ENCODE results near the gene BMP5. TPM values are rescaled to one million over a fixed set of nuclear protein-coding genes. Genes with fewer than 3 reads are reported as not detected.

BMP5 gene
- total and polyA plus RNA-seq, 2 donors (not counting 1 experiment from before 2014, with no cell fraction given): 1.5 TPM; not detected in 1

DNA sequence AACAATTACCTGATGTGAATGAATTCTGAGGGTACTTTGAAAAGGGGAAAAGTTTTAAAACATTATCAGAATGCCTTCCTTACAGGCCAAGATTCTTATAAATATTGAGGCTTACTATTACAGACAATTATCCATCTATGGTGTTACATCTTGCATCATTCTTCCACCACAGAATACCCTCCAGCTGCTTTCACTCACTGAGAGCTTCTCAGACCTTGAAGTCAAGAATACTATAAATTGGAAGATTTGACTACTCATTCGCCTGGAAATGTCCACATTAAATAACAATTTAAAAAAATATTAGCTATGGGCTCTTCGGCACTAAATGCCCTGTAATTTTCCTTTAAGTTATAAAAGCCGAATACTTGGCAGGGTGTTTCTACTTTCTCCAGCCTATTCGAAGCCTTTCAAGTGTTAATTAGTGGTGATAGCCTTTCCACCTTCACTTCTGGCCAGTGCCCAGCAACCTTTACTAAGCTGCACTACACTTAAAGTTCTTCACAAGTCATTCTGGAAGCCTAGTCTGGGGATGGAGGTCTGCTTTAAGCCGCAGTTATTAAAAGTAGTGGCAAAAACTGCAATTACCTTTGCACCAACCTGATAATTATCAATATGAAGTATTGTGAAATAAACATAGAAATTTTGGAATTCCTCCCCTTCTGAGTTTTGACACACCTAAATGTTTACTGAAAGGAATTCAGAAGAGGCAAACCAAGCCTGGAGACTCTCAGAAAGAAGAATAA is 100.9 kb downstream of the BMP5 start:
- H4K20me1 ChIP-seq (ENCODE audit: control insufficient read depth, extremely low read depth, insufficient read depth, low read length): no peaks in the 10 kb centered on the region
- DNase-seq (ENCODE audit: low read depth in 2 of 2): peak in 1 of 2 donors; percentile 65
- no peak overlapping the region for H3K4me3 ChIP-seq (replicated peaks in 1 of 4; ENCODE audit: control extremely low read depth in 1 of 4, insufficient read depth in 1 of 4, low read depth in 3 of 4, low read length in 4 of 4)
- H3K27ac ChIP-seq (ENCODE audit: insufficient read depth, low read length): no peak overlapping the region
- H3K27me3 ChIP-seq (ENCODE audit: control insufficient read depth, insufficient read depth, low read length): no peaks in the 10 kb centered on the region
- H3K9me3 ChIP-seq (ENCODE audit: control insufficient read depth, insufficient read depth, low read depth, low read length): no peaks in the 10 kb centered on the region
- no peak overlapping the region for H2AFZ ChIP-seq (ENCODE audit: low read length)
- TF ChIP-seq EZH2 (IDR thresholded peaks at IDR 0.05; ENCODE audit: low read length, missing control alignments): no peak
- TF ChIP-seq, protein P1, sequence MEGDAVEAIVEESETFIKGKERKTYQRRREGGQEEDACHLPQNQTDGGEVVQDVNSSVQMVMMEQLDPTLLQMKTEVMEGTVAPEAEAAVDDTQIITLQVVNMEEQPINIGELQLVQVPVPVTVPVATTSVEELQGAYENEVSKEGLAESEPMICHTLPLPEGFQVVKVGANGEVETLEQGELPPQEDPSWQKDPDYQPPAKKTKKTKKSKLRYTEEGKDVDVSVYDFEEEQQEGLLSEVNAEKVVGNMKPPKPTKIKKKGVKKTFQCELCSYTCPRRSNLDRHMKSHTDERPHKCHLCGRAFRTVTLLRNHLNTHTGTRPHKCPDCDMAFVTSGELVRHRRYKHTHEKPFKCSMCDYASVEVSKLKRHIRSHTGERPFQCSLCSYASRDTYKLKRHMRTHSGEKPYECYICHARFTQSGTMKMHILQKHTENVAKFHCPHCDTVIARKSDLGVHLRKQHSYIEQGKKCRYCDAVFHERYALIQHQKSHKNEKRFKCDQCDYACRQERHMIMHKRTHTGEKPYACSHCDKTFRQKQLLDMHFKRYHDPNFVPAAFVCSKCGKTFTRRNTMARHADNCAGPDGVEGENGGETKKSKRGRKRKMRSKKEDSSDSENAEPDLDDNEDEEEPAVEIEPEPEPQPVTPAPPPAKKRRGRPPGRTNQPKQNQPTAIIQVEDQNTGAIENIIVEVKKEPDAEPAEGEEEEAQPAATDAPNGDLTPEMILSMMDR (conservative IDR thresholded peaks at IDR 0.05 in 1 of 2, IDR thresholded peaks at IDR 0.05 in 1 of 2; ENCODE audit: low read depth in 1 of 2, low read length in 2 of 2): no peak
- no peaks in the 10 kb centered on the region for H3K4me1 ChIP-seq (ENCODE audit: control insufficient read depth, extremely low read depth, insufficient read depth, low read length)
- no peak overlapping the region for H3K9ac ChIP-seq (ENCODE audit: insufficient read depth, low read length)
- H3K79me2 ChIP-seq (ENCODE audit: control insufficient read depth, insufficient read depth, low read length): no peaks in the 10 kb centered on the region
- no peaks in the 10 kb centered on the region for H3K36me3 ChIP-seq (ENCODE audit: control insufficient read depth, insufficient read depth, low read length)
- no peak overlapping the region for H3K4me2 ChIP-seq (ENCODE audit: extremely low read depth, insufficient read depth, low read length)

DNA sequence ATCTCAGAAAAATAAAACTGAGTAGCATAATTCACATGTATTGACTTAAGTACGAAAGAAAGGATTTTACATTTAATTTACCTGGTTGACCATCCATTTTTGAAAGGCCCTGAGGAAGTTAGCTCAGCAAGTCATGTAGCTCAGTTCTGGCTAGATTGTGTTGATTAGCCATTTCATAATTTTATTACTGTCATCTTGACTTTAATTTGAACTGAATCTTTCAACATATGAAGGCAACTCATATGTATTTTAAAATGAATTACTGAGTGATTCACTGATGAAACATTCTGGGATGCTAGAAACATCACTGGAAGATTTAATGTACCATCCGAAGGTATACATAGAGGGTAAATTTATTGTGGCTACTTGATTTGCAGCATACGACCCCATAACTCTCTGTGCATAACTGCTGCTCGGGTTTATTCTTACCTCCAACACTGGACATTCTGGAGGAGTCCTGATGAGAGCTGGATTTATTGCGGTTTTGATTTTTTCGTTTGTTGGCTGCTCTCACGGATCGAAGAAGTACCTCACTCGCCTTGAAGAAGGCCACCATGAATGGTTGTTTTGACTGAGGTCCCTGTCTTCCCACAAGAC is 101.7 kb downstream of the BMP5 start:
- no peaks in the 10 kb centered on the region for H3K27me3 ChIP-seq (ENCODE audit: control insufficient read depth, insufficient read depth, low read length)
- no peak overlapping the region for H3K4me3 ChIP-seq (replicated peaks in 1 of 4; ENCODE audit: control extremely low read depth in 1 of 4, insufficient read depth in 1 of 4, low read depth in 3 of 4, low read length in 4 of 4)
- H3K79me2 ChIP-seq (ENCODE audit: control insufficient read depth, insufficient read depth, low read length): no peaks in the 10 kb centered on the region
- no peaks in the 10 kb centered on the region for H3K9me3 ChIP-seq (ENCODE audit: control insufficient read depth, insufficient read depth, low read depth, low read length)
- H3K36me3 ChIP-seq (ENCODE audit: control insufficient read depth, insufficient read depth, low read length): no peaks in the 10 kb centered on the region
- no peak overlapping the region for H2AFZ ChIP-seq (ENCODE audit: low read length)
- H3K4me1 ChIP-seq (ENCODE audit: control insufficient read depth, extremely low read depth, insufficient read depth, low read length): no peaks in the 10 kb centered on the region
- no peaks in the 10 kb centered on the region for H4K20me1 ChIP-seq (ENCODE audit: control insufficient read depth, extremely low read depth, insufficient read depth, low read length)
- no peak for TF ChIP-seq EZH2 (IDR thresholded peaks at IDR 0.05; ENCODE audit: low read length, missing control alignments)
- TF ChIP-seq, protein P1 (conservative IDR thresholded peaks at IDR 0.05 in 1 of 2, IDR thresholded peaks at IDR 0.05 in 1 of 2; ENCODE audit: low read depth in 1 of 2, low read length in 2 of 2): no peak
- DNase-seq (ENCODE audit: low read depth in 2 of 2): no peak
- H3K27ac ChIP-seq (ENCODE audit: insufficient read depth, low read length): no peak overlapping the region
- H3K4me2 ChIP-seq (ENCODE audit: extremely low read depth, insufficient read depth, low read length): no peak overlapping the region
- H3K9ac ChIP-seq (ENCODE audit: insufficient read depth, low read length): no peak overlapping the region

DNA sequence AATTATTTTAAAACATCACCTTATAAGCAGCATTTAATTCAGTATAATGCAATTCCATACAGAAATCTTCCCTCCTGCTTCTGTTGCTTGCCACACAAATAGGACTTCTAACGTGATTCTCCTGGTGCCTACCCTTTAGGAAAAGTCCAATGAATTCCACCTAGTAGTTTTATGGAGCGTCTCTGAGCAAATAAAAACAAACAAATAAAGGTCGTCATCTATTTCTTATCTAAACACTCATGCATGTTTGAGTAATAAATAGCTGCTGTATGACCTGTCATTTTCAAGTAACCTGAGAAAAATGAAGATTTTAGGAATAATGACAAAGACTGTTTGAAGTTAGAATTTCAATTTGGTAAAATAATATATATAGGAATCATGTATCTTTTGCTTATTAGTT is 102.7 kb downstream of the BMP5 start:
- no peak overlapping the region for H2AFZ ChIP-seq (ENCODE audit: low read length)
- H3K4me1 ChIP-seq (ENCODE audit: control insufficient read depth, extremely low read depth, insufficient read depth, low read length): no peaks in the 10 kb centered on the region
- H3K4me3 ChIP-seq (replicated peaks in 1 of 4; ENCODE audit: control extremely low read depth in 1 of 4, insufficient read depth in 1 of 4, low read depth in 3 of 4, low read length in 4 of 4): no peak overlapping the region
- no peak overlapping the region for H3K4me2 ChIP-seq (ENCODE audit: extremely low read depth, insufficient read depth, low read length)
- H3K27ac ChIP-seq (ENCODE audit: insufficient read depth, low read length): no peak overlapping the region
- no peak for TF ChIP-seq EZH2 (IDR thresholded peaks at IDR 0.05; ENCODE audit: low read length, missing control alignments)
- TF ChIP-seq, protein P1 (conservative IDR thresholded peaks at IDR 0.05 in 1 of 2, IDR thresholded peaks at IDR 0.05 in 1 of 2; ENCODE audit: low read depth in 1 of 2, low read length in 2 of 2): no peak
- no peaks in the 10 kb centered on the region for H4K20me1 ChIP-seq (ENCODE audit: control insufficient read depth, extremely low read depth, insufficient read depth, low read length)
- no peaks in the 10 kb centered on the region for H3K27me3 ChIP-seq (ENCODE audit: control insufficient read depth, insufficient read depth, low read length)
- no peak overlapping the region for H3K9ac ChIP-seq (ENCODE audit: insufficient read depth, low read length)
- H3K9me3 ChIP-seq (ENCODE audit: control insufficient read depth, insufficient read depth, low read depth, low read length): no peaks in the 10 kb centered on the region
- H3K36me3 ChIP-seq (ENCODE audit: control insufficient read depth, insufficient read depth, low read length): no peaks in the 10 kb centered on the region
- no peak for DNase-seq (ENCODE audit: low read depth in 2 of 2)
- H3K79me2 ChIP-seq (ENCODE audit: control insufficient read depth, insufficient read depth, low read length): no peaks in the 10 kb centered on the region
